Measurements from ENCODE around the gene PLD5.
"Not testable (repeated sequence)": the region's sequence is repeated elsewhere in the genome, so short reads cannot be mapped to it uniquely, and the experiment has no call there.

Gene PLD5

GRCh38 chr1:242282758-242283485, 241.6 kb downstream of the PLD5 start:
- H3K36me3 ChIP-seq, H3K4me3 ChIP-seq, H3K9me3 ChIP-seq, H4K20me1 ChIP-seq, H3K9ac ChIP-seq, H3K27me3 ChIP-seq, H3K27ac ChIP-seq, H3K4me1 ChIP-seq, H3K4me2 ChIP-seq: not testable (repeated sequence)

- H3K27ac ChIP-seq, H3K9me3 ChIP-seq, H3K4me1 ChIP-seq, H3K4me3 ChIP-seq, H3K9ac ChIP-seq, H3K4me2 ChIP-seq, H4K20me1 ChIP-seq, H3K27me3 ChIP-seq, H3K36me3 ChIP-seq: not testable (repeated sequence)
These were observed 246.1 kb downstream of the PLD5 start for GRCh38 chr1:242278406-242278805.

GRCh38 chr1:242276769-242277168, 247.7 kb downstream of the PLD5 start:
- H3K4me2 ChIP-seq, H3K4me3 ChIP-seq, H3K27me3 ChIP-seq, H3K4me1 ChIP-seq, H4K20me1 ChIP-seq, H3K27ac ChIP-seq, H3K36me3 ChIP-seq, H3K9ac ChIP-seq, H3K9me3 ChIP-seq: not testable (repeated sequence)

GRCh38 chr1:242267004-242267403, 257.5 kb downstream of the PLD5 start:
- H3K9me3 ChIP-seq, H3K4me2 ChIP-seq, H3K9ac ChIP-seq, H3K27me3 ChIP-seq, H3K36me3 ChIP-seq, H3K4me3 ChIP-seq, H3K27ac ChIP-seq, H3K4me1 ChIP-seq, H4K20me1 ChIP-seq: not testable (repeated sequence)

GRCh38 chr1:242264419-242264818, 260.1 kb downstream of the PLD5 start:
- not testable (repeated sequence) for H3K27ac ChIP-seq, H3K4me1 ChIP-seq, H3K27me3 ChIP-seq, H3K36me3 ChIP-seq, H4K20me1 ChIP-seq, H3K4me3 ChIP-seq, H3K9ac ChIP-seq, H3K9me3 ChIP-seq, H3K4me2 ChIP-seq

- no peak for TF ChIP-seq Cebpa-rat (IDR thresholded peaks at IDR 0.05)
- no peaks in the 10 kb centered on the region for H3K27me3 ChIP-seq
- H3K4me1 ChIP-seq = no peaks in the 10 kb centered on the region
- no peak overlapping the region for H3K27ac ChIP-seq
- H3K4me3 ChIP-seq = no peak overlapping the region
- H4K20me1 ChIP-seq = no peaks in the 10 kb centered on the region
- no peaks in the 10 kb centered on the region for H3K9me3 ChIP-seq
- H3K36me3 ChIP-seq = no peaks in the 10 kb centered on the region
- no peak overlapping the region for H3K9ac ChIP-seq
- H3K4me2 ChIP-seq = no peak overlapping the region
These were observed 279.2 kb downstream of the PLD5 start for GRCh38 chr1:242245255-242245654.

GRCh38 chr1:242243472-242243871, 281.0 kb downstream of the PLD5 start:
- Histone ChIP-seq H4K20me1 (no peaks in the 10 kb centered on the region), H3K4me2 (no peak overlapping the region), H3K27ac (no peak overlapping the region), H3K9ac (no peak overlapping the region), H3K9me3 (no peaks in the 10 kb centered on the region), H3K36me3 (no peaks in the 10 kb centered on the region), H3K4me1 (no peaks in the 10 kb centered on the region), H3K4me3 (no peak overlapping the region), H3K27me3 (no peaks in the 10 kb centered on the region)
- TF ChIP-seq Cebpa-rat (IDR thresholded peaks at IDR 0.05) = no peak

- Histone ChIP-seq H3K9ac (no peak overlapping the region), H4K20me1 (no peaks in the 10 kb centered on the region), H3K27ac (no peak overlapping the region), H3K4me3 (no peak overlapping the region), H3K36me3 (no peaks in the 10 kb centered on the region), H3K9me3 (no peaks in the 10 kb centered on the region), H3K4me1 (no peaks in the 10 kb centered on the region), H3K4me2 (no peak overlapping the region), H3K27me3 (no peaks in the 10 kb centered on the region)
- no peak for TF ChIP-seq Cebpa-rat (IDR thresholded peaks at IDR 0.05)
These were observed 281.5 kb downstream of the PLD5 start for GRCh38 chr1:242242983-242243382.

GRCh38 chr1:242241936-242242335, 282.6 kb downstream of the PLD5 start:
- Histone ChIP-seq H3K9ac (no peak overlapping the region), H3K4me1 (no peaks in the 10 kb centered on the region), H3K4me2 (no peak overlapping the region), H3K4me3 (no peak overlapping the region), H3K9me3 (no peaks in the 10 kb centered on the region), H3K27ac (no peak overlapping the region), H4K20me1 (no peaks in the 10 kb centered on the region), H3K27me3 (no peaks in the 10 kb centered on the region), H3K36me3 (no peaks in the 10 kb centered on the region)
- TF ChIP-seq Cebpa-rat (IDR thresholded peaks at IDR 0.05) = no peak

- Histone ChIP-seq H3K9ac (no peak overlapping the region), H3K27me3 (no peaks in the 10 kb centered on the region), H3K4me2 (no peak overlapping the region), H3K9me3 (no peaks in the 10 kb centered on the region), H3K27ac (no peak overlapping the region), H4K20me1 (no peaks in the 10 kb centered on the region), H3K36me3 (no peaks in the 10 kb centered on the region), H3K4me3 (no peak overlapping the region), H3K4me1 (no peaks in the 10 kb centered on the region)
- no peak for TF ChIP-seq Cebpa-rat (IDR thresholded peaks at IDR 0.05)
These were observed 283.8 kb downstream of the PLD5 start for GRCh38 chr1:242240691-242241090.

- Histone ChIP-seq H3K36me3 (no peaks in the 10 kb centered on the region), H3K9me3 (no peaks in the 10 kb centered on the region), H3K4me1 (no peaks in the 10 kb centered on the region), H3K4me3 (no peak overlapping the region), H3K4me2 (no peak overlapping the region), H4K20me1 (no peaks in the 10 kb centered on the region), H3K9ac (no peak overlapping the region), H3K27ac (no peak overlapping the region), H3K27me3 (no peaks in the 10 kb centered on the region)
- TF ChIP-seq Cebpa-rat (IDR thresholded peaks at IDR 0.05) = no peak
These were observed 284.4 kb downstream of the PLD5 start for GRCh38 chr1:242240077-242240476.
